ENCODE data around the gene SPATA22.
"Not testable (repeated sequence)": the region's sequence is repeated elsewhere in the genome, so short reads cannot be mapped to it uniquely, and the experiment has no call there.

SPATA22 gene

DNA sequence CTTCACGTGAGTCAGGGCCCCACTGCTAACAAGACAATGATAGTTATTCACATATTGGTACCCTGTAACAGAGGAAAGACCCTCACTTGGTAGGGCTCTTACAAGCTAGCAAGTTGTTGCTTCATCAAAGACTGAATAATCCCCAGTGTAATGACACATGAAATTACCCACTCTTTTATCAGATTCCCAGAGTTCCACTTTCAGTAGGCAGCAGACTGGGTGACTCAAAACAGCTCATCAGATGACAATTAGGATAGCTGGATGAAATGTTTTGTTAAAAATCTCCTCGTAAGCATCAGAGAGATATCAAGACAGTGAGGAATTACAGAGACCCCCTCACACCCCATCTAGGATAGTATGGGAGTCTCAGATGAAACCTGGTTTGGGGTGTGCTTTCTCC lies 31.2 kb downstream of the SPATA22 start:
- H3K4me3 ChIP-seq (replicated peaks; ENCODE audit: low read depth, low read length): no peak overlapping the region
- no peak for DNase-seq (ENCODE audit: low read depth)
- TF ChIP-seq, protein P1, sequence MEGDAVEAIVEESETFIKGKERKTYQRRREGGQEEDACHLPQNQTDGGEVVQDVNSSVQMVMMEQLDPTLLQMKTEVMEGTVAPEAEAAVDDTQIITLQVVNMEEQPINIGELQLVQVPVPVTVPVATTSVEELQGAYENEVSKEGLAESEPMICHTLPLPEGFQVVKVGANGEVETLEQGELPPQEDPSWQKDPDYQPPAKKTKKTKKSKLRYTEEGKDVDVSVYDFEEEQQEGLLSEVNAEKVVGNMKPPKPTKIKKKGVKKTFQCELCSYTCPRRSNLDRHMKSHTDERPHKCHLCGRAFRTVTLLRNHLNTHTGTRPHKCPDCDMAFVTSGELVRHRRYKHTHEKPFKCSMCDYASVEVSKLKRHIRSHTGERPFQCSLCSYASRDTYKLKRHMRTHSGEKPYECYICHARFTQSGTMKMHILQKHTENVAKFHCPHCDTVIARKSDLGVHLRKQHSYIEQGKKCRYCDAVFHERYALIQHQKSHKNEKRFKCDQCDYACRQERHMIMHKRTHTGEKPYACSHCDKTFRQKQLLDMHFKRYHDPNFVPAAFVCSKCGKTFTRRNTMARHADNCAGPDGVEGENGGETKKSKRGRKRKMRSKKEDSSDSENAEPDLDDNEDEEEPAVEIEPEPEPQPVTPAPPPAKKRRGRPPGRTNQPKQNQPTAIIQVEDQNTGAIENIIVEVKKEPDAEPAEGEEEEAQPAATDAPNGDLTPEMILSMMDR (IDR thresholded peaks at IDR 0.05; ENCODE audit: low read length, missing control alignments): no peak

DNA sequence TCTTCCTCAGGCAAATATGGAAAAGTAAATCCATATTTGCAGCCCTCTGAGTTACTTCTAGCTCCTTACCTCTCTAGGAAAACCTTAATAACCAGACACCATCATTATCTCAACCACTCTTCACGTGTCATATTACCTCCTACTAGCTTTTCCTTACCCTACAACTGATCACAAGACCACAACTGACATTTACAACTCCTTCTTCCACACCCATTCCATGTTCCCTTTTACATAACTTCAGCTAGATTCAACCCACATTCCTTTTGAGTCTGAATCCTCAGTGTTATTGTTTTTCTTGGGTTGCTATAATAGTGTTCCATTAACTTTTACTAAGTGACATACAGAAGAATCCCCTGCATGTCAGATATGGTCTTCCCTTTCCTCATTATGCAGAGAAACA lies 33.3 kb downstream of the SPATA22 start:
- no peak overlapping the region for H3K4me3 ChIP-seq (replicated peaks; ENCODE audit: low read depth, low read length)
- TF ChIP-seq, protein P1 (IDR thresholded peaks at IDR 0.05; ENCODE audit: low read length, missing control alignments): no peak
- DNase-seq (ENCODE audit: low read depth): no peak

DNA sequence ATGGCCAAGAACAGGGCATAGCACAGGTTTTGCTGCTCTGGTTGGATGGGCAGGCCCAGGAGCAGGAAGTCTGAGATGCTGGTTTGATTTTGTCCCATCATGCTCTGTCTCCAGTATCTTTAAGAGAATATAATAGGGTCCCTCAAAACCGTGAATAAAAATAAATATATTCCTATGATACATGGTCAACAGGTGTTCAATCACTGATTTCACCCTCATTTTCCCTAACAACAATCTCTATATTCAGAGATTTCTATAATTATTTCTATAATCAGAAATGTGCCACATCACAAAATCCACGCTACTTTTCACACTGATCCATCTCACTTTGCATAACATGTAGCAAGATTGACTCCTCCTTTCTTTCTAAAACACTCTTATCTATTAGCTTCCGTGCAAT lies 37.9 kb downstream of the SPATA22 start, which contains the start of gene OR1E2:
Gene OR1E2 (minus strand): TSS at position 101 of the 400 bp plus-strand sequence. CDS start 0 bp downstream, at position 101.
- DNase-seq (ENCODE audit: low read depth): no peak
- H3K4me3 ChIP-seq (replicated peaks; ENCODE audit: low read depth, low read length): no peak within 1 kb of the TSS
- TF ChIP-seq, protein P1 (IDR thresholded peaks at IDR 0.05; ENCODE audit: low read length, missing control alignments): no peak

DNA sequence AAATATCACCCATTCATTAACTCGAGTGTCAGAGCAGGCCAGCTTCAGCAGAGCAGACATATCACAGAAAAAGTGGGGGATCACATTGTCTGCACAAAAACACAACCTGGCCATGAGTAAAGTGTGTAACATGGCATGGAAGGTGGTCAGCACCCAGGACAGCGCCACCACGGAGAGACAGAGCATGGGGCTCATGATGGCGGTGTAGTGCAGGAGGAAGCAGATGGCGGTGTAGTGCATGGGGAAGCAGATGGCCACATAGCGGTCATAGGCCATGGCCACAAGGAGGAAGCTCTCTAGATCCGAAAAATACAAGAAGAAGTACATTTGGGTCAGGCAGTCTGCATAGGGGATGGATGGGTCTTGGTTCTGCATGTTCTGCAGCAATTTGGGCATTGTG lies 38.4 kb downstream of the SPATA22 start:
- H3K4me3 ChIP-seq (replicated peaks; ENCODE audit: low read depth, low read length); DNase-seq (ENCODE audit: low read depth): not testable (repeated sequence)

DNA sequence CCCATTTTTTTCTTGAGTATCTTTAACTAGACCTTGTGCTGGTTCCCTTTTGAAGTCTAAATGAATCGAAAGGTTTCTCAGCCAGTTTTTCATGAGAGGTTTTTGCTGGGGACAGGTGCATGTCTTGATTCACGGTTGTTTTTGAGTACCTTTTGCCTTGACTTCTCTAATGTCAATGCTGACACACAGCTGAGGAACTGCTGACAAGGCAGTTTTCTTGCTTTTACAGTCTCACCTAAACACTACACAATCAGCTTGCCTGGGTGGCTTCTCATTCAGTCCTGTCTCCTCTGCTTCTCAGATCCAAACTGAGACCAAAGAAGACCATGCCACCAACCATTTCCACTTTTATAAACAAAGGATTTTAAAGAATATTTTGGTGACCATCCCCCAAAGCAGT lies 53.4 kb downstream of the SPATA22 start:
- no peak overlapping the region for H3K4me3 ChIP-seq (replicated peaks; ENCODE audit: low read depth, low read length)
- TF ChIP-seq, protein P1 (IDR thresholded peaks at IDR 0.05; ENCODE audit: low read length, missing control alignments): no peak
- DNase-seq (ENCODE audit: low read depth): no peak

DNA sequence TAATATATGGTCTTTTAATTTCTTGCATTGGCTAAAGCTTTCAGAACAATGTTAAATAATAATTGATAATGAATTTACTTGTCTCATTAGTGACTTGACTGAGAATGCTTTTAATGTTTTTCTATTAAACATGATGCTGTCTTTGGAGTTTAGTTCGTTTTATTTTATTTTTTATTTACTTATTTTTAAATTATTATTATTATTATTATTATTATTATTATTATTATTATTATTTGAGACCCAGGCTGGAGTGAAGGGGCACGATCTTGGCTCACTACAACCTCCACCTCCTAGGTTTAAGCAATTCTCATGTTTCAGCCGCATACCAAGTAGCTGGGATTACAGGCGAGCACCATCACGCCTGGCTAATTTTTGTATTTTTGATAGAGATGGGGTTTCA lies 56.0 kb downstream of the SPATA22 start:
- DNase-seq (ENCODE audit: low read depth): no peak
- TF ChIP-seq, protein P1 (IDR thresholded peaks at IDR 0.05; ENCODE audit: low read length, missing control alignments): no peak

DNA sequence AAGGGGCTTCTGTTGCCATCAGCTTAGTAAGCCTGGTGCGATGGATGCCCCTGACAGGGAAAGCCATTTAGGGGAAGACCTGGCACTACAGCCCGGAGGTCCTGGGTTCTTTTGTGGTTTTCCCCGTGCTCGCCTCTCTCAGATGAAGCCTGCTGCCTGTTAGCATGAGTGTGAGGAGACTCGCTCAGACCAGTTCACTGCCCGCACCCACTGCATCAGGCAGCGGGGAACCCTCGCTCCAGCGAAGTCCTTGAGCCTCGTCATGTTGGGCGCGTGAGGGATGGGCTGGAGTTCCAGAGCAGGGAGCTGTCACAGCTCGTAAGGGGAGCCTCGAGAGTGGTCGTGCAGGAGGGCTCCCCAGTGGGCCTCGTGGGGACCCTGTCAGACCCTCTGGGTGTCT lies 59.4 kb downstream of the SPATA22 start:
- DNase-seq (ENCODE audit: low read depth); H3K4me3 ChIP-seq (replicated peaks; ENCODE audit: low read depth, low read length): not testable (repeated sequence)

More for the DNA sequence above, 56.0 kb downstream of the SPATA22 start:
- no peak overlapping the region for H3K4me3 ChIP-seq (replicated peaks; ENCODE audit: low read depth, low read length)

DNA sequence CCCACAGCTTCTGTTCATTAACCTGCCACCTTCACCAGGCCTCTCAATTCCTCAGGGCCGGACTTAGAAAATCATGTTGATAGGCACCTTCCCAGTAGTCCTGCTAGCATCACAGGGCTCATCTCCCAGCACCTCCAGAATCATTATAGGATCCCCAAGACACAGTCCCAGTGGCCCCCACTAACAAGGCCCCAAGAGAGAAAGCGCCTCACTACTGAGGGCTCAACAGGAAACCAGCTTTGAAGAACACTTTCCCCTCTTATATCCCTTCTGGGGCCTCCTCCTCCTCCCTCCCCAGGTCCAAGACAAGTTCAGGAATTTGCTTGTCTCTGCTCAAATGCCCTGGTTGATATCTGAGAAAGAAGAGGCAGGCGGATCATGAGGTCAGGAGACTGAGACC lies 60.5 kb downstream of the SPATA22 start, which contains the start of gene OR3A3:
Gene OR3A3 (plus strand): TSS at position 301 of the 400 bp plus-strand sequence.
- TF ChIP-seq, protein P1 (IDR thresholded peaks at IDR 0.05; ENCODE audit: low read length, missing control alignments): no peak
- no peak for DNase-seq (ENCODE audit: low read depth)
- H3K4me3 ChIP-seq (replicated peaks; ENCODE audit: low read depth, low read length): no peak within 1 kb of the TSS

DNA sequence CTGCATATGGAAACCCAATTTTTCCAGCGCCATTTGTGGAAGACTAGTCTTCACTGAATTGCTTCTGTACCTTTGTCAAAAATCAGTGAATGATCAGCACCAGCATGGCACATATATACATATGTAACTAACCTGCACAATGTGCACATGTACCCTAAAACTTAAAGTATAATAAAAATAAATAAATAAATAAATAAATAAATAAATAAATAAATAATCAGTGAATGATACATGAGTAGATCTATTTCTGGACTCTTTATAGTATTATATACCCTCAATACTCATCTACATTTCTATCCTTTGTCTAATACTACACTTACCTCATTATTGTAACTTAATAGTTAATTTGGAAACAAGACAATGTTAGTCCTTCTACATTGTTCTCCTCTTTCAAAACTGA lies 67.8 kb downstream of the SPATA22 start:
- not testable (repeated sequence) for H3K4me3 ChIP-seq (replicated peaks; ENCODE audit: low read depth, low read length); DNase-seq (ENCODE audit: low read depth)

Measured in fibroblast of pulmonary artery (primary cell).